Measurements from ENCODE around the gene IL13RA1.

DNA sequence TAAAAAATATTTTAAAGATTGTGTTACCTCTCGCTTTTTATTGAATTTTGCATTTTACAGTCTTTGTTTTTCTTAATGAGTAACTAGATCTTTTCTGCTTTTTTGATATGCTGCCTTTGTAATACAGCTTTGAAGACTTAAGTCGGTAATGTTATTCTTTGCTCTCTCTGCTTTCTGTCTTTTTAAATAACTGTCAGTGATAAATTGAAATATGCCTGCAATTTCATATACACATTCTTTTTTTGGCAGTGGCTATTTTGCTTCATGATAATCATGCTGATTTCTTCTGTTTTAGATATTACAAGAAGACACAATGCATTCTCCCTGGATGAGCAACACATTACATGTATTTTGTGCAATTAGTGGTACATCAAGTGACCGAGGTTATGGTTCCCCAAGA lies 42.0 kb upstream of the IL13RA1 start:
- TF ChIP-seq, protein P1, sequence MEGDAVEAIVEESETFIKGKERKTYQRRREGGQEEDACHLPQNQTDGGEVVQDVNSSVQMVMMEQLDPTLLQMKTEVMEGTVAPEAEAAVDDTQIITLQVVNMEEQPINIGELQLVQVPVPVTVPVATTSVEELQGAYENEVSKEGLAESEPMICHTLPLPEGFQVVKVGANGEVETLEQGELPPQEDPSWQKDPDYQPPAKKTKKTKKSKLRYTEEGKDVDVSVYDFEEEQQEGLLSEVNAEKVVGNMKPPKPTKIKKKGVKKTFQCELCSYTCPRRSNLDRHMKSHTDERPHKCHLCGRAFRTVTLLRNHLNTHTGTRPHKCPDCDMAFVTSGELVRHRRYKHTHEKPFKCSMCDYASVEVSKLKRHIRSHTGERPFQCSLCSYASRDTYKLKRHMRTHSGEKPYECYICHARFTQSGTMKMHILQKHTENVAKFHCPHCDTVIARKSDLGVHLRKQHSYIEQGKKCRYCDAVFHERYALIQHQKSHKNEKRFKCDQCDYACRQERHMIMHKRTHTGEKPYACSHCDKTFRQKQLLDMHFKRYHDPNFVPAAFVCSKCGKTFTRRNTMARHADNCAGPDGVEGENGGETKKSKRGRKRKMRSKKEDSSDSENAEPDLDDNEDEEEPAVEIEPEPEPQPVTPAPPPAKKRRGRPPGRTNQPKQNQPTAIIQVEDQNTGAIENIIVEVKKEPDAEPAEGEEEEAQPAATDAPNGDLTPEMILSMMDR (IDR thresholded peaks at IDR 0.05), result no peak
- TF ChIP-seq POLR2A (IDR thresholded peaks at IDR 0.05) (no peak), POLR2AphosphoS5 (IDR thresholded peaks at IDR 0.05) (no peak), EP300 (IDR thresholded peaks at IDR 0.05; ENCODE audit: low read depth) (no peak)
